NT2/D1 (cell line): ENCODE data around the gene NFIX.

Experiments used
- YY1 ChIP-seq: IDR thresholded peaks from 2 replicates; pipeline ENCODE4 v1.6.1; 2011; ENCODE audit not compliant: insufficient read length, insufficient read depth
- ZNF274 ChIP-seq: IDR thresholded peaks from 2 replicates; pipeline ENCODE4 v1.6.1; 2011; ENCODE audit warnings: mild to moderate bottlenecking, low read depth, low read length

DNA sequence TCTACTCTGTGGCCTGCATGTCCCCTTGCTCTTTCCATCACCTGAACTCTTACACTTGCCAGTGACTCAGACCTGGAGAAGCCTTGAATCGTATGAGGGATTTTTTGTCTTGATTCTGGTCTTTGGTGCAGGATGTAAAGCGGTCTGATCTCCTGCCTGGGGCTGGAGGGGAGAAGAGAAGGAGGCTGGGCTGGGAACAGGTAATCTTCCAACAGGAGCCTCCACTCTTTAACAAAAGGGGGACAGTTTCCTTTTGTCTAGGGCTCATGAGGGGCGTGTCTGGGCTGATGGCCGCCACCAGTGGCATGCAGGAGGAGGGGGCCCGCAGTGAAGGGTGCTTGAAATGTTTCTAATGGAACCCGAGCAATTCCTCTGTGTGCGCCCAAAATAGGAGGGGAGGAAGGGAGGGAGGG is 24.7 kb downstream of the NFIX start:
- TF ChIP-seq YY1 (no peak), ZNF274 (no peak)
